ENCODE measurements around the gene DMWD.
"Not testable (repeated sequence)": the region's sequence is repeated elsewhere in the genome, so short reads cannot be mapped to it uniquely, and the experiment has no call there.

Gene DMWD

GRCh38 chr19:45815481-45816216 lies 23.0 kb upstream of the DMWD start:
- no peak for DNase-seq

GRCh38 chr19:45814851-45815480 lies 22.3 kb upstream of the DMWD start, which contains the start of gene RSPH6A:
RSPH6A (minus strand) TSS chr19:45815308; CDS start chr19:45815176, 132 bp downstream.
- DNase-seq: no peak

GRCh38 chr19:45814166-45814780 lies 21.6 kb upstream of the DMWD start:
- no peak for DNase-seq

GRCh38 chr19:45812297-45812696 lies 19.7 kb upstream of the DMWD start:
- no peak for DNase-seq

- DNase-seq: peak; percentile 80
Observed at GRCh38 chr19:45809643-45810159, 17.1 kb upstream of the DMWD start.

- no peak for DNase-seq
Observed at GRCh38 chr19:45805719-45806118, 13.1 kb upstream of the DMWD start.

GRCh38 chr19:45804959-45805230 lies 12.2 kb upstream of the DMWD start:
- DNase-seq: no peak

GRCh38 chr19:45804140-45804958 lies 11.7 kb upstream of the DMWD start:
- no peak for DNase-seq

- no peak for DNase-seq
Observed at GRCh38 chr19:45801603-45802175, 9.0 kb upstream of the DMWD start.

GRCh38 chr19:45800070-45800553 lies 7.5 kb upstream of the DMWD start:
- DNase-seq: peak; percentile 41

GRCh38 chr19:45799541-45799940 lies 6.9 kb upstream of the DMWD start:
- DNase-seq: not testable (repeated sequence)

GRCh38 chr19:45798995-45799517 lies 6.4 kb upstream of the DMWD start:
- DNase-seq: peak; percentile 75

- DNase-seq: no peak
Observed at GRCh38 chr19:45794627-45795026, 2.0 kb upstream of the DMWD start.

- DNase-seq: no peak
Observed at GRCh38 chr19:45793876-45794275, 1.2 kb upstream of the DMWD start.

GRCh38 chr19:45793178-45793564 lies 526 bp upstream of the DMWD start:
- DNase-seq: no peak

- no peak for DNase-seq
Observed at GRCh38 chr19:45791744-45792469, 738 bp downstream of the DMWD start.

GRCh38 chr19:45790942-45791341 lies 1.7 kb downstream of the DMWD start:
- no peak for DNase-seq

GRCh38 chr19:45789035-45789786 lies 3.4 kb downstream of the DMWD start:
- DNase-seq: no peak

GRCh38 chr19:45786533-45786894 lies 6.1 kb downstream of the DMWD start:
- no peak for DNase-seq

GRCh38 chr19:45785781-45786532 lies 6.7 kb downstream of the DMWD start:
- no peak for DNase-seq
